HL-60 (cell line): Measurements from ENCODE around the gene CCSER1.

Experiments
- DNase-seq, 2 experiments: peaks; one replicate each; pipeline ENCODE4 v3.0.0-alpha.2; 2010 to 2020; ENCODE audit warnings: low read depth in 1 of 2, low spot score in 1 of 2
- H3K27ac ChIP-seq: fragments of 250-450 bp; sonication (Bioruptor Pico); replicated peaks from 2 replicates; pipeline ENCODE4 v1.5.1; 2020; ENCODE audit warnings: mild to moderate bottlenecking, moderate library complexity
- H3K27me3 ChIP-seq: fragments of 250-450 bp; sonication (Bioruptor Pico); 2 replicates; pipeline ENCODE4 v1.5.1; 2021; ENCODE audit warnings: mild to moderate bottlenecking, moderate library complexity; ENCODE audit not compliant: insufficient read depth, poor library complexity, severe bottlenecking
- H3K4me3 ChIP-seq: replicated peaks from 2 replicates; pipeline ENCODE4 v1.5.1; 2011; ENCODE audit warnings: mild to moderate bottlenecking, control low read depth, low read length; ENCODE audit not compliant: insufficient read depth
- GABPA ChIP-seq: IDR thresholded peaks from 2 replicates; pipeline ENCODE4 v1.6.1; 2012; ENCODE audit warnings: low read depth
- POLR2AphosphoS5 ChIP-seq: IDR thresholded peaks from 2 replicates; pipeline ENCODE4 v1.6.1; 2012; ENCODE audit warnings: low read depth
- SPI1 ChIP-seq: IDR thresholded peaks from 2 replicates; pipeline ENCODE4 v1.6.1; 2012; ENCODE audit warnings: low read depth, mild to moderate bottlenecking, borderline replicate concordance
- TF ChIP-seq, protein P1 (sequence below): IDR thresholded peaks from one replicate; pipeline ENCODE4 v1.5.1; 2011; ENCODE audit warnings: low read length, control low read depth, inconsistent platforms; ENCODE audit not compliant: insufficient read depth
- TF ChIP-seq, protein P2 (sequence below): IDR thresholded peaks from 2 replicates; pipeline ENCODE4 v1.6.1; 2012; ENCODE audit warnings: low read depth; ENCODE audit not compliant: insufficient replicate concordance

The CCSER1 gene

DNA sequence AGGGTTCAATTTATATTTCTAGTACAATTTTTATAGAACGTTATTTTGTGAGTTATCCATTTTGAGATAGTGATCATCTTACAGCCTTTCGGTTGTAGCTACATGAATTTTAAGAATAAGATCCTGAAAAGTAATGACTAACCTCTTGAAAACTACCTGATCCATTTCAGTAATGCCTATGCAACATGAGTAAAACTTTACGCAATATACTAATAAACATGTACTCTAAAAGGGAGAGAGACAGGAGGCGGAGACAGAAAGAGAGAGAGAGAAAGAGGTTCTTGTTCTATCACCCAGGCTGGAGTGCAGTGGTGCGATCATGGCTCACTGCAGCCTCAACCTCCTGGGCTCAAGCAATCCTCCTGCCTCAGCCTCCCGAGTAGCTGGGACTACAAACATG is 816.1 kb downstream of the CCSER1 start:
- Histone ChIP-seq H3K27me3 (no peaks in the 10 kb centered on the region), H3K27ac (no peak overlapping the region), H3K4me3 (no peak overlapping the region)
- no peak for DNase-seq
- TF ChIP-seq, protein P1, sequence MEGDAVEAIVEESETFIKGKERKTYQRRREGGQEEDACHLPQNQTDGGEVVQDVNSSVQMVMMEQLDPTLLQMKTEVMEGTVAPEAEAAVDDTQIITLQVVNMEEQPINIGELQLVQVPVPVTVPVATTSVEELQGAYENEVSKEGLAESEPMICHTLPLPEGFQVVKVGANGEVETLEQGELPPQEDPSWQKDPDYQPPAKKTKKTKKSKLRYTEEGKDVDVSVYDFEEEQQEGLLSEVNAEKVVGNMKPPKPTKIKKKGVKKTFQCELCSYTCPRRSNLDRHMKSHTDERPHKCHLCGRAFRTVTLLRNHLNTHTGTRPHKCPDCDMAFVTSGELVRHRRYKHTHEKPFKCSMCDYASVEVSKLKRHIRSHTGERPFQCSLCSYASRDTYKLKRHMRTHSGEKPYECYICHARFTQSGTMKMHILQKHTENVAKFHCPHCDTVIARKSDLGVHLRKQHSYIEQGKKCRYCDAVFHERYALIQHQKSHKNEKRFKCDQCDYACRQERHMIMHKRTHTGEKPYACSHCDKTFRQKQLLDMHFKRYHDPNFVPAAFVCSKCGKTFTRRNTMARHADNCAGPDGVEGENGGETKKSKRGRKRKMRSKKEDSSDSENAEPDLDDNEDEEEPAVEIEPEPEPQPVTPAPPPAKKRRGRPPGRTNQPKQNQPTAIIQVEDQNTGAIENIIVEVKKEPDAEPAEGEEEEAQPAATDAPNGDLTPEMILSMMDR: no peak
- TF ChIP-seq SPI1 (no peak), POLR2AphosphoS5 (no peak)

DNA sequence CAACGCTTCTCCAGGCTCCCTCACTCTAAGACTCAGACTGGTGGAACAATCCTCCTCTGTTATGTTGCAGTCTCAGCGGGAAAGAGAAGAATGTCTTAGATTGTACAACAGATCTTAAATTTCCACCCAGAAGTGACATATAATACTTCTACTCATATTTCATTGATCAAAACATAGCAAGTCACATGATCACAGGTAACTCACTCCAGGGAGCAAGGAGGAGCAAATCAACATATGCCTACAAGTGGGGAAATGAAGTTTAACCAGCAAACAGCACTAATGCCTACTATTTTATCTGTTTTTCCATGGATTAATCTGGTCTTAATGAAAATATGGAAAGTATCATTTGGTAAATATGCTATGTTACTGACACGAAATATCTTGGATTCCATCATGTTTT is 819.8 kb downstream of the CCSER1 start:
- Histone ChIP-seq H3K27me3 (no peaks in the 10 kb centered on the region), H3K27ac (no peak overlapping the region), H3K4me3 (no peak overlapping the region)
- no peak for DNase-seq
- TF ChIP-seq SPI1 (no peak), POLR2AphosphoS5 (no peak), GABPA (no peak)

DNA sequence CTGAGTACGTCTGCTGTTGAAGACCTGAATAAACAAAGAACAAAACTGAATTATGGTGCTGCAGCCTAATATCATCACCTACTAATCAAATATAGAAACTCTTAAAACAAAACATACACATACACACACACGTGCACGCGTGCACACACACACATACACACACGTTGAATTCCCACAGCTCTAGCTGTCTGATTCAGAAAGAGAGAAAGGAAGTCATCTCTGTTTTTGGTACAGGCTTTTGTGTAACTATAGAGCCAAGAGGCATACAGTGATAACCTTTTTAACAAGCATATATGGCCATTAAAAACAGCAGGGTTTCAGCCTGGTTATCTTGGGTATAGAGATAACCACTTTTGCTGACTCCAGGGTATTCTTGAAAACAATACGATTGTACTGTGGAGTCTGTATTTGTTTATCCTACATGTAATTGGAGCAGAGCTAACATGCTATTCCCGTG is 823.2 kb downstream of the CCSER1 start:
- Histone ChIP-seq H3K4me3 (no peak overlapping the region), H3K27ac (no peak overlapping the region), H3K27me3 (no peaks in the 10 kb centered on the region)
- no peak for DNase-seq
- TF ChIP-seq SPI1: no peak
- TF ChIP-seq, protein P2, sequence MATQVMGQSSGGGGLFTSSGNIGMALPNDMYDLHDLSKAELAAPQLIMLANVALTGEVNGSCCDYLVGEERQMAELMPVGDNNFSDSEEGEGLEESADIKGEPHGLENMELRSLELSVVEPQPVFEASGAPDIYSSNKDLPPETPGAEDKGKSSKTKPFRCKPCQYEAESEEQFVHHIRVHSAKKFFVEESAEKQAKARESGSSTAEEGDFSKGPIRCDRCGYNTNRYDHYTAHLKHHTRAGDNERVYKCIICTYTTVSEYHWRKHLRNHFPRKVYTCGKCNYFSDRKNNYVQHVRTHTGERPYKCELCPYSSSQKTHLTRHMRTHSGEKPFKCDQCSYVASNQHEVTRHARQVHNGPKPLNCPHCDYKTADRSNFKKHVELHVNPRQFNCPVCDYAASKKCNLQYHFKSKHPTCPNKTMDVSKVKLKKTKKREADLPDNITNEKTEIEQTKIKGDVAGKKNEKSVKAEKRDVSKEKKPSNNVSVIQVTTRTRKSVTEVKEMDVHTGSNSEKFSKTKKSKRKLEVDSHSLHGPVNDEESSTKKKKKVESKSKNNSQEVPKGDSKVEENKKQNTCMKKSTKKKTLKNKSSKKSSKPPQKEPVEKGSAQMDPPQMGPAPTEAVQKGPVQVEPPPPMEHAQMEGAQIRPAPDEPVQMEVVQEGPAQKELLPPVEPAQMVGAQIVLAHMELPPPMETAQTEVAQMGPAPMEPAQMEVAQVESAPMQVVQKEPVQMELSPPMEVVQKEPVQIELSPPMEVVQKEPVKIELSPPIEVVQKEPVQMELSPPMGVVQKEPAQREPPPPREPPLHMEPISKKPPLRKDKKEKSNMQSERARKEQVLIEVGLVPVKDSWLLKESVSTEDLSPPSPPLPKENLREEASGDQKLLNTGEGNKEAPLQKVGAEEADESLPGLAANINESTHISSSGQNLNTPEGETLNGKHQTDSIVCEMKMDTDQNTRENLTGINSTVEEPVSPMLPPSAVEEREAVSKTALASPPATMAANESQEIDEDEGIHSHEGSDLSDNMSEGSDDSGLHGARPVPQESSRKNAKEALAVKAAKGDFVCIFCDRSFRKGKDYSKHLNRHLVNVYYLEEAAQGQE: no peak
- TF ChIP-seq, protein P1: no peak
- no peak for TF ChIP-seq POLR2AphosphoS5
- no peak for TF ChIP-seq GABPA

DNA sequence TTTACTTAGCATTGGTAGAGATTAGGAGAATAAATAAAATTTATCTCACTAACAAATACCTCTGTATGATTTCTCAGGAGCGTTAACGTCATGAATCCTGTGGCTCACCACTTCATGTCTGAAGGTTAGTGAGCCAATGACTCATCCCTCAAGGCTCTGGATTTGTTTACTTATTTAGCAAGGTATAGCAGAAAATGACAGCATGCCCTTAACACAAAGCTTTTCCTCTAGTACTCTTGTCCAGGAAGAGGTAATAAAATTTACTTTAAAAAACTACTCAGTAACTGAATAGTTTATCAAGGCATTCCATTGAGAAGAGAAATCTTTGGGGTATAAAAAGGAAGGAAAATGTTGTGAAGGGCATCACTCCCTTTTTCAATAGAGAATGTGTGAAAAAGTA is 823.8 kb downstream of the CCSER1 start:
- Histone ChIP-seq H3K4me3 (no peak overlapping the region), H3K27me3 (no peaks in the 10 kb centered on the region), H3K27ac (no peak overlapping the region)
- DNase-seq: no peak
- no peak for TF ChIP-seq POLR2AphosphoS5
- no peak for TF ChIP-seq GABPA
- TF ChIP-seq SPI1: no peak
- TF ChIP-seq, protein P1: no peak
- TF ChIP-seq, protein P2: no peak
